NCI-H1105 (cell line): ENCODE measurements around the gene CLEC3A.
"Not testable (repeated sequence)": the region's sequence is repeated elsewhere in the genome, so short reads cannot be mapped to it uniquely, and the experiment has no call there.

Source experiments
- DNase-seq: peaks from one replicate; lab custom pipeline; 2025; lab: John Stamatoyannopoulos, UW

The CLEC3A gene

DNA sequence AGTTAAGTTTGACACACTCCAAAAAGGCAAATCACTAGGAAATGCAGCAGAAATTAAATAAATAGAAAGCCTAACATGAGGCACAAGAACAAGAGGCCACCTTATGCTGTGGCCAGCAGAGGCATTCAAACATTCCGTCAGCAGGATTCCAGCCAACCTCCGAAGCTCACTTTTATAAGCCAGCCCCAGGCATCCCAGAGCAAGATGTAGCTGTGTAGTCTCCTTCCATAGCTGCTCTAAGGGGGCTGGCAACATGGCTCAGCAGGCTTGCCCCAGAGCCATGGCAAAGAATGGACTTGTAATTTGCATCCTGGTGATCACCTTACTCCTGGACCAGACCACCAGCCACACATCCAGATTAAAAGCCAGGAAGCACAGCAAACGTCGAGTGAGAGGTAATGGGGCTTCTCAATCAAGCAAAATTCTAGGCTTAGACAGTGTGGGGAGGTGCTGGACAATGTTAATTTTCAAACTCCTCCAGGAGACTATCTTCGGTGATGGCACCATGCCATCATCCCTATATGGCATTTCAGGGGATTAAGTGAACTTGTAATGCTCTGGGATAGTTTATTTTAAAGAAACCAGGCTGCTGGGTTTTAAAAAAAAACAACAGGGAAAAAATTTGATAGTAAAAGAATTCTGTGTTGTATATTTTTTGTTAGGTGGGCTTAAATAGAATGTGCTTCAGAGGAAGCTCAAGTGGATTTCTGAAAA lies at the start of gene CLEC3A:
Gene CLEC3A (plus strand): TSS at position 202 of the 714 bp plus-strand sequence. CDS start 79 bp downstream, at position 281.
- no peak for DNase-seq

- DNase-seq: no peak
Measured at GRCh38 chr16:77974883-77975282, 47.5 kb upstream of the CLEC3A start.

DNA sequence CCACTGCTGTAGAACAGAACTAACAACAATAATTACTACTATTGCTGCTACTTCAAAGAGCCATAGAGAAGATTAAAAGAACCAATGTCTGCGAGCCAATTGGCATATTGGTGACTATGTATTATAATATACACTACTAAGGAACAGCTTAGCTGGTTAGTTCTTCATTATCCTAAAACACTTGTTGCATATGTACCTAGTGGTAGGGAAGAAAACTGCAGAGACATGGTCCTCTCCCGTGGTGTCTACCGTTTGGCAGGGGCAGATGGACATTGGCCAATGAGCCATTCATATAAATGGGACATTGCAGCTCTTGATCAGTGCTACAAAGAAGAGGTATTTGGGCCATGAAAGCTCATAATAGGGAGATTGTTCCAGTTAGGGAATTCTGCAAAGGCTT lies 46.4 kb upstream of the CLEC3A start:
- DNase-seq: no peak

DNA sequence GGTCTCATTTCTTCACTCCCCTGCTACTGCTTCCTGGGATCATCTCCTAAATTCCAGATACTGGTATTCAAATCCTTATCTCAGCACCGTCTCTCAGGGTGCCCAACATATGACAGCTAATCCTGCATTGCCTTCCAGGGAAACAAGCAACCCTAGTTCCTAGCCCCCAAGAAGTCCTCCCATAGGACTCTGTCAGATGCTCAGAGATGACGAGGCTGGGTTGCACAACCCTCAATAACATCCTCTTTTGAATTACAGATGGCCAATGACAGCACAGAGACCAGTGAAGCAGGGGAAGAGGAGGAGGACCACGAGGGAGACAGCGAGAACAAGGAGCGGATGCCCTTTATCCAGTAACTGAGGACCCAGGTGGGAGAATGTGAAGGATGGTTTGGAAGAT lies 45.0 kb upstream of the CLEC3A start:
- no peak for DNase-seq

GRCh38 chr16:77985111-77985510 lies 37.2 kb upstream of the CLEC3A start:
- no peak for DNase-seq

DNA sequence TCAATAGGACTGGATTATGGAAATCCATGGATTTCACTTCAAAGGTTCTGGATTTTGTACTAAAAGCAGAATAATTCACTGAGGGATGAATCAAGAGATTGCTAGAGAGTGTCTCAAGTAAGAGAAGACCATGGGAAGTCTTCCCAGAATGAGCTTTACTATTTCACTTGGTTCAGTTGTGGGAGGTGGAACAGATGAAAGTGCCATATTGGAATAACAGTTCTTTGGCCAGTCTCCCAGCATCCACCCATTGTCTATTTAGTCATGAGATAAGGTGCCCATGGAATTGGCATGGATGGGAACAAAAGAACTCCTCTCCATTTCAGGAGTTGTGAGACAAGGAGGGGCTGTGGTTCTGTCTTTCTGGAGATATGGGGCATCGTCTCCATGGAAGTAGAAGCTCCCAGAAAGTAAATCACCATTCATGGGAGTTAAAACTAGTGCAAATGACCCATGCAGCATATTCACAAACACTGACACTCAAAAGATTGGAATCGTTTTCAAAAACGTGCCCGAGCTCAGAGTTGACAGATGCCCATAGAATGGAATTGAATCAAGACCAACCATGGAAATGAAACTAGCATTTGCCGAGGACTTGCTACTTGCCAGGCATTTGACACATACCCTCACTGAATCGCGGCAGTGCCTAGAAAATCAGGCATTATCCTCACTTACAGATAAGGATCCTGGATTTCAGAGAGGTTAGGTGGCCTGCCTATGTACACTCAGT lies 36.2 kb upstream of the CLEC3A start:
- DNase-seq: no peak

GRCh38 chr16:77987810-77988209 lies 34.5 kb upstream of the CLEC3A start:
- DNase-seq: no peak

DNA sequence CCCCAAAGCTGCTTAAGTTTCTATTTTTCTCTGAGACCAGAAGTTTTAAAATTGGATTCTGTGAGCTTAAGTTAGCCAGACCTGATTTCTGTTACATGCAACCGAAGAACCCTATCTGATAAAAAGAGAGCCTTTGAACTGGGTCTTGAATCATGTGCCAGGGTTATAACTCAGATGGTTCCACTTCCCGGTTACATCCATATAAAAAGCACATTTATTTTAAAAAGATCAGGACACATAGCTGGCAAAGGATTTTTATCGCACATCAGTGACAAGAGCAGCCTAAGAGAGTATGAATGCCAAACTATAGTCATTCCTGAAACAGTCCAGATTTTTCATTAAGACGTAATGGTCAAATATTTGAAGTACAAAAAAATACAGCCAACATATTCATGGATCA lies 32.5 kb upstream of the CLEC3A start:
- no peak for DNase-seq

DNA sequence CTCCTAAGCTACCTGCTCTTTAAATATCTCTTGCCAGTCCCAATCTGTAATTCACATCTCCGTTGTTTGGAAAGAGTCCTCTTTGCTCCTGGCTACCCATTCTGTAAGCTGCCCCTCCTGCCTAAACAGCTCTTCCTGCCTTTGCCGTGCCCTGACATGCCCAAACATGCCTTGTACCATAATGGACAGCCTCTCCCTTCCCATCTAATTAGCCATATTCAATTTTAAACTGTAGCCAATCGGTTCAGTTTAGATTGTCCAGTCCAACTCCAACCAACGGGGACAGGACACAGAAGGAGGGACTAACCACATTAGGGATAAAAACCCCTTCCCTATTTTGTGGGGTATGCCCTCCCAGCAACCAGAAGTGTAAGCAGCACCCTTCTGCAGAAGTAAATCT lies 30.6 kb upstream of the CLEC3A start:
- no peak for DNase-seq

- DNase-seq: not testable (repeated sequence)
Measured at GRCh38 chr16:77992381-77992780, 30.0 kb upstream of the CLEC3A start.

DNA sequence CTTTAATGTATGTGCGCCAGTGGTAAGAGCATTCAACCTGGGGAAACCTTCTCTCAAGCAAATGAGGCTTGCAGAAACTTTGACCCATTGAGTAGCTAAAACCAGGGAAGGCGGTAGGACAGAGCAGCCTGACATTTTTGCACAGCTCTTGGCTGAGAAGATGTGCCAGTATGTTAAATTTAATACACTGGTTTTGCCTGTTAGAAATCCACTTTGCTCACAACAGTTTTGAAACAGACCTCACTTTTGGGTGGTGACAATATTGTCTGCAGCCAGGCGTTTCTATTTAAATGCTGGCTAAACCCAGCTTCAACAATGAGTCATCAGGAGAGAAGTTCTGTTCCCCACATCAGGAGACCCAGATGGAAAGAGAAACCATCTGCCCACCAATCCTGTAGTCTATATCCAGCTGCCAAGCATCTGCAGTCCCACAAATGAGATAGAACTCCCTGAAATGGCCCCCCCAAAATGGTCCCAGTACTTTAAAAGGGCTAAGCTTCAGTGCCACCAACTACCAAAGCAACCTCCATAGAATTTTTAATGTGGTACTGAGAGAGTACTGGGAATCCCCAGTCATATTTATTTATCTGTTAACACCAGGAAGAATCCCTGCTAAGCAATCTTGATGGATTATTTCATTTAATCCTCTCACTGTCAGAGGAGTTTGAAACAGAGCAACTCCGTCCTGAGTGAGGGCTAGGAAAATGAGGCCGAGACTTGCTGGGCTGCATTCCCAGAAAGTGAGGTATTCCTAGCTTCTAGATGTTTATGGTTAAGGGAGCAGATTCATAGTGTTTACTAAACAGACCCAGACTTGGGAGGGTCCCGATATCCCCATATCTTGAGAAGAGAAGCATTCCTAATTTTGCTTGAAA lies 29.0 kb upstream of the CLEC3A start:
- no peak for DNase-seq

GRCh38 chr16:77995843-77996455 lies 26.4 kb upstream of the CLEC3A start:
- no peak for DNase-seq

- no peak for DNase-seq
Measured at GRCh38 chr16:77998350-77999023, 23.9 kb upstream of the CLEC3A start.

DNA sequence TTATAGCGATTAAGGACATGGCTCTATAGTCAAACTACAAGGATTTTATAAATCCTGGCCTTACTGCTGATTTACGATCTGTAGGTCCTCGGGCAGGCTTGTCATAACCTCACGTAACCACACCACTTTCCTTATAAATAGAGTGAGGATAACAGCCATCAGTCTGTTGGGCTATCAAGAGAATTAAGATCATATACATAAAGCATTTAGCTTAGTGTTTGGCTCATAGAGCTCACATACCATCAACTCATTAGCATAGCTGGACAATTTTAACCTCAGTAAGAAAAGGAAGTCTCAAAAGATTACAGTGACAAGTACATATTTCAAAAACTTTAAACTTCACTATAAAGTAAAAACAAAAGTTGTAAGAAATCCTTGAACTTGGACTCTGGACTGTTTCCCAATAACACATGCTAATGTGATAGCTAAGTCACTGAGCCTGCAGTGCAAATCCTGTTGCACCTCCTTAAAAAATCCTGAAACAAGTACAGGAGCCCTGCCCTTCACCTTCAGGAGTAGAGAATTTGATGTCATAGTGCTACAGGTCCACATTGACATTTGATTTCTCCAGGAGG lies 20.8 kb upstream of the CLEC3A start:
- DNase-seq: no peak

- no peak for DNase-seq
Measured at GRCh38 chr16:78002915-78003538, 19.3 kb upstream of the CLEC3A start.

DNA sequence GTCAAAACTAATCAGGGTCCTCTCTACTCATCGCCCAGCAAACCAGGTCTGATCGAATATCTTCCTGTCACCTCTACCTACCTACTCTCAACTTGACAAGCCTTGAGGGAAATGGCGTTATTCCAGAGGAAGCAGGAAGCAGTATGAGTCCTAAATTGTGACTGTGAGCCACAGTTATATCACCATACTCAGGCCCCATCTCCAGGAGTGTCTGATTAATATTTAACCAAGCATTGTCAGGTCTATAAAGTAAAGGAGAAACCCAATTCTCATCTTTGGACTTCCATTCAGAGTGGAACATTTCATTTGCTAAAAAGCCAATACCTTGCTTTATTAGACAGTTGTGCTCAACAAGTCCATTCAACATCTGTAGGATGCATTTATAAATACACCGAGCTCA lies 17.8 kb upstream of the CLEC3A start:
- no peak for DNase-seq

GRCh38 chr16:78005881-78006280 lies 16.5 kb upstream of the CLEC3A start:
- no peak for DNase-seq

- no peak for DNase-seq
Measured at GRCh38 chr16:78007121-78007520, 15.2 kb upstream of the CLEC3A start.

- no peak for DNase-seq
Measured at GRCh38 chr16:78024159-78024558, 1.8 kb downstream of the CLEC3A start.

DNA sequence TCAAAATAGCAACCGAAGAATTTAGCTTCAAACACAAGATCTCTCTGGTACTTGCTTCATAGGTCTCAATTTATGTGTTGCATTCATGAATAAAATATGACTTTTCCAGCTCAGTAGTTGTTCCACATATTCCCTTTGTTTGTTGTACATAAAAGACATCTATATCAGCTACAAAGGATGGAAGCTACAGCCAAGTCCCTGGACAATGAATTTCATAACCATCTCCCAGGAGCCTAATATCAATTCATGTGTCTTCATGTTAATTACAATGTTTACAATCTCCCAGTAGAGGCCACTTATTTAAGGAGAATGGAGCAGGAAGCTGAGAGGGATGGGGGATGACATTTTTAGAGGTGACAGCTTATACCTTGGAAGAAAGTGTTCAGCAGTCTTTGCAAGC lies 3.3 kb downstream of the CLEC3A start:
- DNase-seq: no peak

DNA sequence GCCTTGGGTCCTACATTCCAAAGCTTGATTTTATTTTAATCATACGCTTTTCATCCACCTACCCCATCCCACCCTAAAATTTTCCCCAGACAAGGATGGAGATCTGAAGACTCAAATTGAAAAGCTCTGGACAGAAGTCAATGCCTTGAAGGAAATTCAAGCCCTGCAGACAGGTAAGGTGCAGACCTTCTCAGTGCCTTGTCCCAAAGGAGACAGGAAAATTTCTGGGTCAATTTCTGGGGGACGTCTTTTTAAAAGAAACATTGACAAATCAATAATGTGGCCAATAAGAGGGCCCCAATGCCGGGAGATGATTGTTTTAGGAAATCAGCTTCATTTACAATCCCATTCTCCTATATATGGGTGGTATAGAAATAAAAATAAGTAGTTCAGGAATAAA lies 5.7 kb downstream of the CLEC3A start:
- DNase-seq: no peak
